NCI-H526 treated with DMSO at 0.1 percent for 48 hours (cell line): ENCODE results near the gene RAI1.

Experiments used
- DNase-seq: peaks from one replicate; lab custom pipeline; 2025; lab: John Stamatoyannopoulos, UW

Gene RAI1

DNA sequence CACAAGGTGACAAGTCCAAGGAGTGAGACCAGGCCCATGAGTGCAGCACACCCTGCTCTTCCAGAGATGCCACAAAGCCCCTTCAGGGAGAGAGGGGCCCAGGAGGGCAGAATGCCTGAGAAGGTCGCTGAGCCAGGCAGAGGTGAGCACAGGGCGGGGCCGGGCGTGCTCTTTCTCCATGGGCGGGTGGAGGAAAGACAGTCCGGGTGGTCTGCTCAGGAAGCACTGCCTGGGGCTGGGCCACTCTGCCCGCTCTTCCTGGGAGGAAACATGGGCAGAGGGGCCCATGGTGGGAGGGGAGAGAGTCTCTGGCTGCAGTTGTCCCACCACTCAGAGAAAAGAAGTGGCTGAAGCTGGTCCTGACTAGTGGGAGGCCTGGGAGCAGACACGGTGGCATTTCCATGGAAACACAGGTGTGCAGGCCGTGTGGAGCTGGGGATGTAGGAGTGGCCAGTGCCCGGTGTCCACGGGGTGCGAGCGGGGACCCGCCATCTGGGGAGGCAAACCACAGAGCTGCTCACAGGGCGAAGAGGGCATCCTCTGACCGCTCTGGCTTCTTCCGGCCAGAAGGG is 165.9 kb downstream of the RAI1 start:
- no peak for DNase-seq

DNA sequence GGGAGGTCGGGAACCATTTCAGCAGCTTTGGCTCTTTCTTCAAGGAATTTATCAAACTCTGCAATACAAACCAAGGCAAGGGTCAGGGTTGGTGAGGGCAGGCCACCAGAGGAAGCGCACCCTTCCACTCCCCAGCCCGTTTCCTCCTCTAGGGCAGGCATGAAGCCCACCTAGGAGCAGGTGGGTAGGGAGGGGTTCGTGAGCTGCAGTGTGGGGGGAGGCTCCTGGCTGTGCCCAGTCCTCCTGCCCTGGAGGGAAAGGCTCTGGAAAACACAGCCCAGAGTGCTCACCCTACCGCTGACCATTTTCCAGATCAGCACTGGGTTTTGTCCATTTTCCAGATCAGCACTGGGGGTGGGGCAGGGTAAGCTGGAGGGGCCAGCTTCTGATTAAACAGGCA is 166.5 kb downstream of the RAI1 start:
- no peak for DNase-seq

DNA sequence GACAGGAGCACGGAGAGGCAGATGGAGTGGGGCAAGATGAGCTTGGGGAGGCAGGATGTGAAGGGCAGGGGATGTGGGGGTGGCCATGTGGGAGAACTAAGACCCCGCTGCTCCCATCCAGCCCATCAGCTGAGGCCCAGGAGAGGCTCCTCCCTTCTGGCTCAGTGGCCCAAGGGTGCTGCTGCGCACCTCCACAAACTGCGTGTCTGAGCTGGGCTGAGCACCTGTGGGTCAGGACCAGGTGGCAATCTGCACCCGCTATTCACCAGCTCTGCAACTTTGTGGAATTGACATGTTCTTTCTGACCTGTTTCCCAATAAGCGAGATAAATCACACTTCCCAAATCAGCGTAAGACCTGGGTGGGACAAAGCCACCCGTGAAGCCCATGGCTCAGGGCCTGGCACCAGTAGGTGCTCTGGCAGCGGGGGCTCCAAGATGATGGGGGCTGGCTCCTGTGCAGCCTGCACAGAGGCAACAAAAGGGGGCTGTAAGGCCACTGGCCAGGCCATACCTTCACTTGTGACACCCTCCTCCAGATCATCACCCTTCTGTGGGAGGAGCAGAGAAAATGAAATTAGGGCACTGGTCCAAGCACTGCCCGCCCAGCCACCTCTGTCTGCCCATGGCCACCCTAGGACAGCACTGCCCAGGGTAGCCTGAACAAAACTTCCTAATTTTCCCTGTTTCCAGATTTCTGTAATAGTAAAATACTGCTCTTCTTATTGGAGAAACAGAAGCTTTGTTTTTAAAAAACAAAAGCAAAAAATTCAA is 167.2 kb downstream of the RAI1 start:
- DNase-seq: no peak

DNA sequence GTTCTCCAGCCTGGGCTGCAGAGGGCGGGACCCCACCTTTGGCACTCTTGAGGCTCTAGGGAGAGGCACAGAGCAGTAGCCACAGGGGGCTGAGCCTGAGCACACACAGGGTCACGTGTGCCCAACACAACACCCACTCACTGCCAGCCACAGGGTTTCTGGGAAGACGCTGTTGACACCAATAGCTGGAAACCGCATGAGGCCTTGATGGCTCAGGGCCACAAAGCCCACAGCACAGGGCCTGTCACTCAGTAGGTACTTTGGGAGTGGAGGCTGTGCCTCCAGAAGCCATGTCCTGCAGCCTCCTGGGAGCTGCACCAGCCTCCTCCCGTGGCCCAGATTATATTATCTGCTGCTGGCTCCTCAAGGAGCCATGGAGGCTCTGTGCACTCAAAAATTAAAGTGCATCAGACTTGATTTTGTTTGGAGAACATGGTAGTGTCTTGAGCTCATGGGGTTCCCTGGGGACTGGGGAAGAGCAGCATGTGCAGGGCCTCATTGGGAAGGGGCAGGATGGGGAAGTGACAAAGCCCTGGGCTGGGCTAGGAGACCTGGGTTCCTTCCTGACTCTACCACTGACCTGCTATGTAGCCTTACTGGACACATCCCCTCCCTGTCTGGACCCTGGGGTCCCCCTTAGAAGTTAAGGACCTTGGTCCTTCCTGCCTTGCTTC is 168.0 kb downstream of the RAI1 start:
- no peak for DNase-seq

- no peak for DNase-seq
Measured at GRCh38 chr17:17849845-17850373, 168.7 kb downstream of the RAI1 start.

DNA sequence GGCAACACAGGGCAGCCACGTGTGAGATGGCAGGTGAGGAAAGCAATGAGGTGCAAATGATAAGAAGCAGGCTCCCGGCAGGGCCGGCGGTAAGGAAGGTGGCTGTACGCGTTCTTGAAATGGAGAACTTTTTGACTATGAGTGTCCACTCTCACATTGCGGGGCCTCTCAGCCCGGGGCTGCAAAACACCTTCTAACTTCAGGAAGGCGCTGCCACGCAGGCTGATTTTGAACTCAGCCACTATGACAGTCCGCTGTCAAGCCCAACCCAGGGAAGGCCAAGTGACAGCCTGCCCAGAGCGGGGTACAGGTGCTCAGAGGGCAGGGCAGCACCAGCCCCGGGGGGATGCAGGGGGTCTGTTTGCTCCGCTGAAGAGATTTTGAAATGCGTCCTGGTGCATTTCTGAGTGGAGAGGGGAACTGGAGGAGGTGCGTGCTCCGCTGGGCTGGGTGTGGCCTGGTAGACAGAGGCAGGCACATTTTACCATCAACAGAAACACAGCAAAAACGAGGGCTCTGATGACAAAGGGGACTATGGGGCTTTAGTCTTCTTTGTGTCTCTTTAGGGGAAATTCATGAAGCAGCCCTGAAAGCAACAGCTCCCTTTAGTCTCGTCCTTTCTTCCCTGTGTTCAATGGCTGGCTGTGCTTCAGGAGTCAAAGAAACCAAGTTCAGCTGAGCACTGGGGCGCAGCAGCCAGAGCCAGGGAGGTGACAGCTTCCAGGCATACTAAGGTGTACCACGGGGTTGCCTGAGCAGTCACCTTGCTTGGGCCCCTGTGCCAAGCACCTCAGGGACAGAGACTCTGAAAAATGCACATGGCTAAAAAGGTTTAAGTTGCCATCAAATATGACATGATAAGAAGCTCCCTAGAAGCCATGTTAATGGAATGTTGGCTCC is 170.1 kb downstream of the RAI1 start:
- no peak for DNase-seq

DNA sequence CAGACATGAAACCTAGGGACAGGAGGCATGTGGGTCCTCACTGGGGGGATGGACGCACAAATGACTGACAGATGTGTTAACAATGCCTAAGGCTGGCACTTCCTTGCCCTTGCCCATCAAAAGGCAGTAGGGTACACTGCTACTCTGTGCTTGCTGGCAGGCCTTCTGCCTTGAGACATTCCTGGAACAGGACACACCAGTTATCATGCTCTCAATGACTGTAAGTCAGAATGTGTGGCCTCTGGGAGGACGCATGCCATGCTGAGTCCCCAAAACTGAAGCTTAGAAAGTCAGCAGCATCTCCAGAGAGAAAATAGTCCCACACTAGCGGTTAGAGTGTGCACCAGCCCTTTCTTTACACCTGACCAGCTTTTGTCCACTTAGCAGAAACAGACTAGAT is 171.7 kb downstream of the RAI1 start:
- no peak for DNase-seq

DNA sequence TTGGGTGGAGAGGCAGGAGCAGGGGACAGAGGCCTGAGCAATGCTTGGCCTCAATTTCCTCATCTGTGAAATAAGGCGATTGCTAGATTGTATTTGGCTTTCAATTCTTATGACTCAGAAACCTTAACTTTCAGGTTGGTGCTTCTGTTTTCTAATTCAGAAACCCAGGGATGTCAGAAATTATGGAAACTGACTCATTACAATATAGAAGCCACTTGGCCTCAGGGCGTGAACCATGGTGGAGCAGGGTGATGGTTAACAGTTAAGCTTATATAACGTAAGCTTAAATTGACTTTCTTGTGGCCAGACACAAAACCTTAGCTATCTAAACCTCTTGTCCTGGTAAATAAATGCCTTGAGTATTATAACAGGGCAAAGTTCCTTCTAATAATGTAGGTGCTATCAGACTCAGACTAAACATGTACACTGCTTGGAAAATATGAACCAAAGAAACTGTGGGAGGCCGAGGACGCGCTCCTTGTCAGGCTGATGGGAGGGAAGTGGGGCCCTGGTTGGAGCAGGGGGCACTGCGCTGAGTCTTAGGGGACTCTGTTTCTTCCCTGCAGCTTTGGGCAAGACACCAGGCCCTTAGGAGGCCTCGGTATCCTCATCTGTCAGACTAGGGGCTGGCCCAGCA is 172.7 kb downstream of the RAI1 start:
- no peak for DNase-seq

GRCh38 chr17:17855976-17856375 is 174.7 kb downstream of the RAI1 start:
- no peak for DNase-seq

DNA sequence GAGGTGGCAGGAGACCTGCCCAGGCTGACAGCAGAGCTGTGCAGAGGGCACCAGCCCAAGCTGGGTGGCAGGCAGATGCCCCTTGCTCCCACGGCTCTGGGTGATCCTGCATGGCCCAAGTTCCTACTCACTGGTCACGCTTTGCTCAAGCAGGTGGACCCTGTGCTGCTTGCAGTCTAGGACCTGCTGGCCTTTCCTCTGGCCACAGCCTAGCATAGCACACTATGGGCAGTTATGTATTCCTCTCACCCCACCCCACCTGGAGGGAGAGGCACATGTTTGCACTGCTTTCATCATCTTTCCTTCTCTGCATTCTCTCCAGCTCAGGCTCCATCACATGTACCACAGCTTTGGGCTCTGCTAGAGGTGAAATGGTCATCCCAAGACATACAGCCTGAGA is 175.1 kb downstream of the RAI1 start:
- no peak for DNase-seq

GRCh38 chr17:17857496-17857895 is 176.2 kb downstream of the RAI1 start:
- DNase-seq: no peak

DNA sequence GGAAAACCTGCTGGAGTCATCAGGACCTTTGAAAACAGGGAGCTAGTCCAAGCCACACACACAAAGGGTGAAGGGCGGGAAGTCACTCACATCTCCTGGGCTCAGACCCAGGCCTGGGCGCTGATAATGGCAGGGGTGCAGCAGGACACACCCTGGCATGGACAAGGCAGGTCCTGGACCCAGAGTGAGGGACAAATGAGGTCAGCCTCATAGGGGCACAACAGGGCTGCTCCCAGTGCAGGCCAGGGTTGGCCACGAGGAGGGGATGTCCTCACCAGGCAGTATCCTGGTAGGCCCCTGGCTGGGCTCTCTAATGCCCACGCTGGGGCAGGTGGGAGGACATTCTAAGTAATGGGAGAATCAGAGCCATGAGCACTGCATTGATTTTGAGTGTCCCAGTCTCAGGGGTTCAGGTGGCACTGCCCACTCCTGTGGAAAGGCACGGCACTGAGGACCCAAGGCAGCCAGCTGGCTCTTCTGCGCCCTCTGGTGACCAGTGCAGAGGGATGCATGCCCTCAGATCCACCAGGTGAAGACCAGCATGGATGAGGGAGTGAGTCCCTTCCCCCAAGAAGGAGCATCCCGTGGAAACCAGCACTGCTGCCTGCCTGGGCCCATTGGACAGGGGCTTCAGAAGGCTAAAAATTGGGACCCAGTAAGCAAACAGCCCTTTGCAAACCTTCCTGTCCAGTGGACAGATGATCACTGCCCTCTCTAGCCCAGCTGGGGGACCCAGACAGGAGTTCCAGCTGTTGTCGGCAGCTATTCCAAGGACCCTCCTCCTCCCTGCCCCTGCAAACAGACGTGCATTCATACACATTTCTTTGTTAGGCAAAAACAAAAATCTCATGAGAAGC is 178.9 kb downstream of the RAI1 start:
- DNase-seq: peak; percentile 2

- no peak for DNase-seq
Measured at GRCh38 chr17:17860766-17861107, 179.5 kb downstream of the RAI1 start.
